Activated naive CD4-positive, alpha-beta T cell treated with anti-CD3 and anti-CD28 coated beads for 36 hours (primary cell): Measurements from ENCODE around the gene VWA5B1. TPM values are rescaled to one million over a fixed set of nuclear protein-coding genes. Genes with fewer than 3 reads are reported as not detected.

Experiments
- CTCF ChIA-PET: fragments of 350-600 bp; sonication (Branson Sonifier 250); formaldehyde crosslinking; loops from one replicate; lab custom pipeline; 2021; ENCODE audit warnings: antibody characterized with exemption; lab: Charles Lee
- DNase-seq: peaks from one replicate; pipeline ENCODE4 v3.0.0-alpha.2; 2020
- H3K27ac Mint-ChIP-seq: one replicate; pipeline ENCODE4 v1.8.0; 2021; ENCODE audit warnings: mild to moderate bottlenecking, mixed read lengths
- H3K27me3 Mint-ChIP-seq: one replicate; pipeline ENCODE4 v1.8.0; 2021; ENCODE audit warnings: low read depth, mixed read lengths
- H3K36me3 Mint-ChIP-seq: one replicate; pipeline ENCODE4 v1.8.0; 2021; ENCODE audit warnings: low read depth, mixed read lengths
- H3K4me1 Mint-ChIP-seq: one replicate; pipeline ENCODE4 v1.8.0; 2021; ENCODE audit warnings: low read depth, mixed read lengths
- H3K4me3 Mint-ChIP-seq: one replicate; pipeline ENCODE4 v1.8.0; 2021; ENCODE audit warnings: mild to moderate bottlenecking, moderate library complexity, mixed read lengths
- H3K9me3 Mint-ChIP-seq: one replicate; pipeline ENCODE4 v1.8.0; 2021; ENCODE audit warnings: mixed read lengths
- intact Hi-C: fragments of 100-400 bp; cut with micrococcal nuclease; formaldehyde crosslinking; loops from one replicate; pipeline ENCODE4 v1.15.1; 2023
- total RNA-seq, 2 experiments: library from RNA; stranded (reverse); gene quantifications; one replicate each; pipeline ENCODE4 v1.2.3, GENCODE V29; 2021

VWA5B1 gene
- total RNA-seq, 2 experiments from 2014 or later = not detected

GRCh38 chr1:20344738-20345137 lies 54.1 kb downstream of the VWA5B1 start:
- DNase-seq = no peak
- no peaks in the 10 kb centered on the region for H3K36me3 Mint-ChIP-seq
- intact Hi-C loops = no loop called here
- CTCF ChIA-PET = interaction anchor here (0.6 to 1.1 kb wide), 3 partner anchors 14 to 85 kb away, joined by 3 read pairs; no protein-coding TSS in a partner anchor
- H3K27ac Mint-ChIP-seq = no peak overlapping the region
- H3K27me3 Mint-ChIP-seq = peaks cover 14% of the 10 kb centered on the region
- peaks cover 7% of the 10 kb centered on the region for H3K4me1 Mint-ChIP-seq
- H3K4me3 Mint-ChIP-seq = no peak overlapping the region
- peaks cover 5% of the 10 kb centered on the region for H3K9me3 Mint-ChIP-seq

- Mint-ChIP-seq H3K4me3 (no peak overlapping the region), H3K27ac (no peak overlapping the region), H3K36me3 (no peaks in the 10 kb centered on the region), H3K27me3 (peaks cover 12% of the 10 kb centered on the region), H3K4me1 (peaks cover 7% of the 10 kb centered on the region), H3K9me3 (peaks cover 5% of the 10 kb centered on the region)
- DNase-seq = no peak
- CTCF ChIA-PET = interaction anchor here (0.8 to 1.1 kb wide), 2 partner anchors 14 to 17 kb away, joined by 3 read pairs; no protein-coding TSS in a partner anchor
- intact Hi-C loops = no loop called here
Observed at GRCh38 chr1:20345419-20345818, 54.7 kb downstream of the VWA5B1 start.

- no peak for DNase-seq
- peaks cover 7% of the 10 kb centered on the region for H3K4me1 Mint-ChIP-seq
- CTCF ChIA-PET = no interaction called here
- peaks cover 12% of the 10 kb centered on the region for H3K27me3 Mint-ChIP-seq
- H3K9me3 Mint-ChIP-seq = peaks cover 5% of the 10 kb centered on the region
- intact Hi-C loops = no loop called here
- H3K36me3 Mint-ChIP-seq = no peaks in the 10 kb centered on the region
- H3K4me3 Mint-ChIP-seq = no peak overlapping the region
- H3K27ac Mint-ChIP-seq = no peak overlapping the region
Observed at GRCh38 chr1:20346433-20346832, 55.8 kb downstream of the VWA5B1 start.

- Mint-ChIP-seq H3K27me3 (peaks cover 12% of the 10 kb centered on the region), H3K9me3 (peaks cover 5% of the 10 kb centered on the region), H3K36me3 (no peaks in the 10 kb centered on the region), H3K27ac (no peak overlapping the region), H3K4me3 (no peak overlapping the region), H3K4me1 (peaks cover 7% of the 10 kb centered on the region)
- intact Hi-C loops = no loop called here
- CTCF ChIA-PET = interaction anchor here (1.6 kb wide), 1 partner anchor 15 kb away, joined by 6 read pairs; no protein-coding TSS in a partner anchor
- DNase-seq = no peak
Observed at GRCh38 chr1:20347699-20348098, 57.0 kb downstream of the VWA5B1 start.

GRCh38 chr1:20348326-20348915 lies 57.7 kb downstream of the VWA5B1 start:
- CTCF ChIA-PET = interaction anchor here (0.6 to 1.6 kb wide), 2 partner anchors 14 to 129 kb away, joined by 3 to 6 read pairs; no protein-coding TSS in a partner anchor
- Mint-ChIP-seq H3K9me3 (peaks cover 5% of the 10 kb centered on the region), H3K36me3 (no peaks in the 10 kb centered on the region), H3K4me3 (no peak overlapping the region), H3K27ac (no peak overlapping the region), H3K27me3 (peaks cover 12% of the 10 kb centered on the region), H3K4me1 (peaks cover 7% of the 10 kb centered on the region)
- DNase-seq = no peak
- intact Hi-C loops = no loop called here

- Mint-ChIP-seq H3K4me3 (no peak overlapping the region), H3K36me3 (no peaks in the 10 kb centered on the region), H3K9me3 (peaks cover 5% of the 10 kb centered on the region), H3K27ac (no peak overlapping the region), H3K27me3 (peaks cover 5% of the 10 kb centered on the region), H3K4me1 (no peaks in the 10 kb centered on the region)
- no peak for DNase-seq
- intact Hi-C loops = no loop called here
- CTCF ChIA-PET = no interaction called here
Observed at GRCh38 chr1:20349561-20349960, 58.9 kb downstream of the VWA5B1 start.

GRCh38 chr1:20349971-20350370 lies 59.3 kb downstream of the VWA5B1 start:
- no peaks in the 10 kb centered on the region for H3K36me3 Mint-ChIP-seq
- H3K27me3 Mint-ChIP-seq = peaks cover 2% of the 10 kb centered on the region
- H3K27ac Mint-ChIP-seq = no peak overlapping the region
- no peak for DNase-seq
- H3K4me1 Mint-ChIP-seq = no peaks in the 10 kb centered on the region
- H3K4me3 Mint-ChIP-seq = no peak overlapping the region
- intact Hi-C loops = no loop called here
- CTCF ChIA-PET = no interaction called here
- H3K9me3 Mint-ChIP-seq = peaks cover 5% of the 10 kb centered on the region

GRCh38 chr1:20350421-20350820 lies 59.7 kb downstream of the VWA5B1 start:
- CTCF ChIA-PET = interaction anchor here (0.7 kb wide), 1 partner anchor 9 kb away, joined by 3 read pairs; no protein-coding TSS in a partner anchor
- Mint-ChIP-seq H3K4me1 (no peaks in the 10 kb centered on the region), H3K27me3 (peaks cover 2% of the 10 kb centered on the region), H3K36me3 (no peaks in the 10 kb centered on the region), H3K27ac (no peak overlapping the region), H3K9me3 (peaks cover 5% of the 10 kb centered on the region), H3K4me3 (no peak overlapping the region)
- no peak for DNase-seq
- intact Hi-C loops = no loop called here

- peaks cover 4% of the 10 kb centered on the region for H3K4me1 Mint-ChIP-seq
- intact Hi-C loops = no loop called here
- CTCF ChIA-PET = interaction anchor here (1.5 kb wide), 1 partner anchor 9 kb away, joined by 5 read pairs; no protein-coding TSS in a partner anchor
- no peaks in the 10 kb centered on the region for H3K9me3 Mint-ChIP-seq
- DNase-seq = no peak
- no peak overlapping the region for H3K27ac Mint-ChIP-seq
- H3K36me3 Mint-ChIP-seq = no peaks in the 10 kb centered on the region
- H3K27me3 Mint-ChIP-seq = peaks cover 2% of the 10 kb centered on the region
- no peak overlapping the region for H3K4me3 Mint-ChIP-seq
Observed at GRCh38 chr1:20351911-20352701, 61.4 kb downstream of the VWA5B1 start.

GRCh38 chr1:20353836-20354235 lies 63.2 kb downstream of the VWA5B1 start:
- H3K36me3 Mint-ChIP-seq = no peaks in the 10 kb centered on the region
- H3K27ac Mint-ChIP-seq = no peak overlapping the region
- CTCF ChIA-PET = interaction anchor here (1.4 to 1.8 kb wide), 2 partner anchors 9 to 141 kb away, joined by 3 to 5 read pairs; no protein-coding TSS in a partner anchor
- H3K4me1 Mint-ChIP-seq = peaks cover 9% of the 10 kb centered on the region
- DNase-seq = no peak
- peaks cover 10% of the 10 kb centered on the region for H3K27me3 Mint-ChIP-seq
- H3K9me3 Mint-ChIP-seq = no peaks in the 10 kb centered on the region
- no peak overlapping the region for H3K4me3 Mint-ChIP-seq
- intact Hi-C loops = no loop called here

GRCh38 chr1:20354610-20355009 lies 63.9 kb downstream of the VWA5B1 start:
- Mint-ChIP-seq H3K4me3 (no peak overlapping the region), H3K9me3 (no peaks in the 10 kb centered on the region), H3K27ac (no peak overlapping the region), H3K36me3 (no peaks in the 10 kb centered on the region), H3K4me1 (peaks cover 17% of the 10 kb centered on the region), H3K27me3 (peaks cover 15% of the 10 kb centered on the region)
- intact Hi-C loops = no loop called here
- CTCF ChIA-PET = no interaction called here
- DNase-seq = no peak

GRCh38 chr1:20355101-20355827 lies 64.6 kb downstream of the VWA5B1 start:
- H3K27me3 Mint-ChIP-seq = peaks cover 15% of the 10 kb centered on the region
- CTCF ChIA-PET = no interaction called here
- H3K27ac Mint-ChIP-seq = no peak overlapping the region
- DNase-seq = no peak
- no peaks in the 10 kb centered on the region for H3K9me3 Mint-ChIP-seq
- H3K36me3 Mint-ChIP-seq = no peaks in the 10 kb centered on the region
- H3K4me3 Mint-ChIP-seq = no peak overlapping the region
- intact Hi-C loops = no loop called here
- peaks cover 22% of the 10 kb centered on the region for H3K4me1 Mint-ChIP-seq
